T-cell (primary cell): ENCODE results near the gene LRRC39. TPM values are rescaled to one million over a fixed set of nuclear protein-coding genes. Genes with fewer than 3 reads are reported as not detected.

Experiments
- ATAC-seq, 4 experiments: fragments of 200-7000 bp in 3 of 4; fragments of 150-1000 bp in 1 of 4; cut with Tn5 transposase; replicated peaks in 1 of 4; 1 replicate in 3 of 4; 2 replicates in 1 of 4; pipeline ENCODE4 v1.10.0; 2021; ENCODE audit warnings: moderate library complexity in 3 of 4, mild to moderate bottlenecking in 2 of 4, moderate number of reproducible peaks in 1 of 4
- CTCF ChIA-PET, 2 donors: fragments of 300-600 bp; sonication (Branson Sonifier 250); formaldehyde crosslinking; loops; one replicate each; lab custom pipeline; 2022; ENCODE audit warnings: antibody characterized with exemption in 2 of 2; lab: Charles Lee
- POLR2A ChIA-PET, 2 donors: fragments of 300-600 bp; sonication (Branson Sonifier 250); formaldehyde crosslinking; loops; one replicate each; lab custom pipeline; 2022; ENCODE audit warnings: antibody characterized with exemption in 2 of 2; lab: Charles Lee
- DNase-seq, 35 experiments: peaks; one replicate each; pipeline versions ENCODE4 v3.0.0 to v3.0.0-alpha.2; 2013 to 2023
- H3K27ac ChIP-seq: one replicate; pipeline ENCODE4 v1.5.1; 2013; ENCODE audit warnings: low read length
- H3K27me3 ChIP-seq, 2 experiments: replicated peaks in 1 of 2; 1 replicate in 1 of 2; 2 replicates in 1 of 2; pipeline versions ENCODE4 v1.6.1 to v1.7.0; 2013; ENCODE audit warnings: low read length in 1 of 2, mixed read lengths in 1 of 2; ENCODE audit not compliant: control insufficient read depth in 2 of 2, insufficient read depth in 2 of 2; ENCODE audit errors: extremely low read depth in 1 of 2
- H3K36me3 ChIP-seq, 2 donors: 1 replicate in 1 of 2; 2 replicates in 1 of 2; pipeline versions ENCODE4 v1.6.1 to v1.7.0; 2013; ENCODE audit warnings: low read length in 1 of 2; ENCODE audit not compliant: control insufficient read depth in 2 of 2, insufficient read depth in 1 of 2; ENCODE audit errors: extremely low read depth in 1 of 2
- H3K4me1 ChIP-seq, 2 experiments: 1 replicate in 1 of 2; 2 replicates in 1 of 2; pipeline versions ENCODE4 v1.6.1 to v1.7.0; 2013; ENCODE audit warnings: low read length in 2 of 2, mixed read lengths in 1 of 2; ENCODE audit not compliant: insufficient read depth in 2 of 2, control insufficient read depth in 1 of 2; ENCODE audit errors: extremely low read depth in 1 of 2
- H3K4me3 ChIP-seq, 2 donors: 1 replicate in 1 of 2; 2 replicates in 1 of 2; pipeline versions ENCODE4 v1.5.1 to v1.7.0; 2013; ENCODE audit warnings: mild to moderate bottlenecking in 2 of 2, low read length in 1 of 2, moderate library complexity in 1 of 2; ENCODE audit not compliant: control insufficient read depth in 1 of 2; ENCODE audit errors: extremely low read depth in 1 of 2
- H3K9me3 ChIP-seq: 2 replicates; pipeline ENCODE4 v1.7.0; 2013
- H3K27ac Mint-ChIP-seq, 2 donors: one replicate each; pipeline ENCODE4 v1.8.0; 2020 to 2021; ENCODE audit warnings: mild to moderate bottlenecking in 2 of 2, mixed read lengths in 2 of 2
- H3K27me3 Mint-ChIP-seq, 2 donors: one replicate each; pipeline ENCODE4 v1.8.0; 2021 to 2022; ENCODE audit warnings: mixed read lengths in 2 of 2
- H3K36me3 Mint-ChIP-seq: one replicate; pipeline ENCODE4 v1.8.0; 2021; ENCODE audit warnings: mixed read lengths
- H3K4me1 Mint-ChIP-seq, 3 donors: one replicate each; pipeline ENCODE4 v1.8.0; 2020 to 2022; ENCODE audit warnings: mixed read lengths in 3 of 3, mild to moderate bottlenecking in 1 of 3
- H3K4me3 Mint-ChIP-seq, 3 donors: one replicate each; pipeline ENCODE4 v1.8.0; 2020 to 2022; ENCODE audit warnings: mild to moderate bottlenecking in 3 of 3, mixed read lengths in 3 of 3, moderate library complexity in 3 of 3
- H3K9me3 Mint-ChIP-seq, 3 donors: one replicate each; pipeline ENCODE4 v1.8.0; 2020 to 2022; ENCODE audit warnings: mixed read lengths in 3 of 3
- WGBS: methylation state at CpG from one replicate; pipeline ENCODE4 v1.1.5; 2013; ENCODE audit warnings: missing lambda C conversion rate; ENCODE audit not compliant: insufficient coverage; 5-methylcytosine and 5-hydroxymethylcytosine counted together
- total RNA-seq, 35 experiments: library from RNA in 6 of 35; stranded (reverse) in 6 of 35; fragments of 120-200 nt in 1 of 35; gene quantifications; one replicate each; pipeline versions ENCODE4 v1.2.1 to v1.2.4 and lab custom pipeline; 2013 to 2026

LRRC39 gene
- total RNA-seq, 5 donors from 2014 or later (not counting 1 experiment from before 2014, with no cell fraction given): 1.1 to 1.5 (median 1.3) TPM

- H3K36me3 Mint-ChIP-seq: peaks cover 14% of the 10 kb centered on the region
- peak overlapping the region; percentile 34 to 96 (median 44) for H3K4me3 Mint-ChIP-seq
These were observed 43.2 kb downstream of the LRRC39 start for GRCh38 chr1:100134872-100135271.

GRCh38 chr1:100132566-100133477, 45.2 kb downstream of the LRRC39 start, which contains the start of the genes SASS6 and TRMT13:
Gene SASS6, minus strand, starts transcription at chr1:100132930. Its CDS starts 116 bp downstream, at chr1:100132814.
Gene TRMT13, plus strand, starts transcription at chr1:100133163. Its CDS starts 6 bp downstream, at chr1:100133169.
- CTCF ChIA-PET: interaction anchor here in 1 of 2 donors (0.9 kb wide), 1 partner anchor 133 kb away, joined by 3 read pairs; the partner anchor contains the start of gene RTCA
- H3K36me3 Mint-ChIP-seq: peaks cover 3% of the 10 kb centered on the region

More at GRCh38 chr1:100134872-100135271, 43.2 kb downstream of the LRRC39 start:
- Mint-ChIP-seq H3K4me1 (peaks cover 28 to 46% (median 45%) of the 10 kb centered on the region in 3 donors), H3K27ac (peak overlapping the region in 1 of 2 donors; percentile 68), H3K9me3 (no peaks in the 10 kb centered on the region), H3K27me3 (no peaks in the 10 kb centered on the region)
- Histone ChIP-seq H3K4me1 (peaks cover 12 to 15% of the 10 kb centered on the region in 2 experiments), H3K4me3 (no peak overlapping the region), H3K9me3 (no peaks in the 10 kb centered on the region), H3K27ac (no peak overlapping the region), H3K36me3 (peaks cover 0 to 30% of the 10 kb centered on the region in 2 donors), H3K27me3 (no peaks in the 10 kb centered on the region)
- ATAC-seq (no peak), DNase-seq (peak in 1 of 35 experiments; percentile 5)
- CTCF ChIA-PET: interaction anchor here in 1 of 2 donors (0.6 to 0.7 kb wide), 2 partner anchors 74 to 94 kb away, joined by 3 read pairs; no protein-coding TSS in a partner anchor
- no CpG with 5 or more reads among the region's 3 CpGs for WGBS
- POLR2A ChIA-PET: interaction anchor here in 1 of 2 donors (0.7 kb wide), 1 partner anchor 326 kb away, joined by 3 read pairs; no protein-coding TSS in a partner anchor

GRCh38 chr1:100131623-100132022, 46.4 kb downstream of the LRRC39 start:
- Histone ChIP-seq H3K36me3 (no peaks in the 10 kb centered on the region), H3K9me3 (no peaks in the 10 kb centered on the region), H3K4me3 (no peak overlapping the region), H3K27ac (no peak overlapping the region), H3K27me3 (no peaks in the 10 kb centered on the region), H3K4me1 (peaks cover 12 to 15% of the 10 kb centered on the region in 2 experiments)
- no peaks in the 10 kb centered on the region for H3K9me3 Mint-ChIP-seq
- no peak for ATAC-seq
- no peaks in the 10 kb centered on the region for H3K27me3 Mint-ChIP-seq
- ChIA-PET CTCF (no interaction called here), POLR2A (interaction anchor here in 1 of 2 donors (0.7 kb wide), 1 partner anchor 84 kb away, joined by 6 read pairs; no protein-coding TSS in a partner anchor)
- peak overlapping the region; percentile 96 to 99 (median 99) for H3K4me3 Mint-ChIP-seq
- no peaks in the 10 kb centered on the region for H3K36me3 Mint-ChIP-seq
- H3K27ac Mint-ChIP-seq: no peak overlapping the region
- peaks cover 30 to 43% (median 42%) of the 10 kb centered on the region in 3 donors for H3K4me1 Mint-ChIP-seq
- no peak for DNase-seq
- WGBS: 90% methylated on average over 3 of the region's 8 CpGs

More at GRCh38 chr1:100132566-100133477, 45.2 kb downstream of the LRRC39 start, which contains the start of the genes SASS6 and TRMT13:
- WGBS: under 1% methylated on average over 48 of the region's 57 CpGs
- Histone ChIP-seq H3K4me1 (peaks cover 12 to 15% of the 10 kb centered on the region in 2 experiments), H3K9me3 (no peaks in the 10 kb centered on the region), H3K4me3 (peak within 1 kb of the TSS; percentile 96 to 99), H3K27me3 (no peaks in the 10 kb centered on the region), H3K27ac (peak within 1 kb of the TSS; percentile 61), H3K36me3 (peaks cover 0 to 11% of the 10 kb centered on the region in 2 donors)
- peak; percentile 95 to 98 (median 96) for ATAC-seq
- H3K4me3 Mint-ChIP-seq: peak within 1 kb of the TSS; percentile 96 to 99 (median 99)
- H3K4me1 Mint-ChIP-seq: peaks cover 30 to 43% (median 42%) of the 10 kb centered on the region in 3 donors
- peak; percentile 78 to 96 (median 94) for DNase-seq
- no peaks in the 10 kb centered on the region for H3K27me3 Mint-ChIP-seq
- POLR2A ChIA-PET: interaction anchor here in 1 of 2 donors (0.6 to 1.0 kb wide), 5 partner anchors 117 to 326 kb away, joined by 3 to 4 read pairs (median 4); partner anchors contain the start of gene DBT
- peak within 1 kb of the TSS; percentile 96 to 98 for H3K27ac Mint-ChIP-seq
- H3K9me3 Mint-ChIP-seq: no peaks in the 10 kb centered on the region

- Histone ChIP-seq H3K36me3 (no peaks in the 10 kb centered on the region), H3K9me3 (no peaks in the 10 kb centered on the region), H3K27me3 (no peaks in the 10 kb centered on the region), H3K4me3 (no peak overlapping the region), H3K27ac (no peak overlapping the region), H3K4me1 (peaks cover 12 to 15% of the 10 kb centered on the region in 2 experiments)
- Mint-ChIP-seq H3K4me3 (no peak overlapping the region), H3K27ac (no peak overlapping the region), H3K9me3 (no peaks in the 10 kb centered on the region), H3K4me1 (peaks cover 30 to 40% (median 38%) of the 10 kb centered on the region in 3 donors), H3K27me3 (no peaks in the 10 kb centered on the region), H3K36me3 (peaks cover 4% of the 10 kb centered on the region)
- ATAC-seq (no peak), DNase-seq (no peak)
- WGBS: 100% methylated on average over 1 of the region's 5 CpGs
- POLR2A ChIA-PET: interaction anchor here in 1 of 2 donors (0.6 to 0.9 kb wide), 3 partner anchors 83 to 1206 kb away, joined by 3 to 6 read pairs (median 3); no protein-coding TSS in a partner anchor
- CTCF ChIA-PET: interaction anchor here in 1 of 2 donors (0.8 kb wide), 1 partner anchor 301 kb away, joined by 3 read pairs; no protein-coding TSS in a partner anchor
These were observed 47.4 kb downstream of the LRRC39 start for GRCh38 chr1:100130552-100131077.

- no CpG with 5 or more reads among the region's 1 CpG for WGBS
- Mint-ChIP-seq H3K9me3 (no peaks in the 10 kb centered on the region), H3K36me3 (peaks cover 15% of the 10 kb centered on the region), H3K27me3 (no peaks in the 10 kb centered on the region), H3K4me1 (peaks cover 9 to 15% (median 9%) of the 10 kb centered on the region in 3 donors), H3K27ac (no peak overlapping the region), H3K4me3 (no peak overlapping the region)
- Histone ChIP-seq H3K27ac (no peak overlapping the region), H3K9me3 (no peaks in the 10 kb centered on the region), H3K36me3 (peaks cover 0 to 4% of the 10 kb centered on the region in 2 donors), H3K4me1 (peaks cover 2 to 6% of the 10 kb centered on the region in 2 experiments), H3K27me3 (no peaks in the 10 kb centered on the region), H3K4me3 (no peak overlapping the region)
- CTCF ChIA-PET: no interaction called here
- POLR2A ChIA-PET: interaction anchor here in 1 of 2 donors (0.6 kb wide), 1 partner anchor 385 kb away, joined by 4 read pairs; no protein-coding TSS in a partner anchor
- DNase-seq: no peak
- no peak for ATAC-seq
These were observed 50.8 kb downstream of the LRRC39 start for GRCh38 chr1:100127226-100127625.
